PFSK-1 (cell line): ENCODE measurements around the gene MTG1.

ENCODE experiments used
- POLR2AphosphoS5 ChIP-seq: IDR thresholded peaks from 2 replicates; pipeline ENCODE4 v1.6.1; 2012; ENCODE audit warnings: low read depth, mild to moderate bottlenecking, control low read depth, low read length, moderate library complexity
- REST ChIP-seq, 2 experiments: IDR thresholded peaks; 2 replicates each; pipeline versions ENCODE4 v1.6.1 to v1.8.0; 2011 to 2012; ENCODE audit warnings: low read depth in 2 of 2, low read length in 2 of 2, control low read depth in 1 of 2, inconsistent platforms in 1 of 2, mild to moderate bottlenecking in 1 of 2, moderate library complexity in 1 of 2; ENCODE audit not compliant: insufficient read depth in 1 of 2
- SIN3A ChIP-seq: IDR thresholded peaks from 2 replicates; pipeline ENCODE4 v1.6.1; 2012; ENCODE audit warnings: mild to moderate bottlenecking, low read length, moderate library complexity, borderline replicate concordance; ENCODE audit not compliant: insufficient read depth

GRCh38 chr10:133351408-133352318, 42.3 kb upstream of the MTG1 start:
- TF ChIP-seq POLR2AphosphoS5 (no peak), REST (IDR thresholded peaks at IDR 0.05; ENCODE audit: insufficient read depth in 1 of 2, low read depth in 2 of 2, low read length in 2 of 2) (no peak), SIN3A (no peak)
